SK-N-SH (cell line): Measurements from ENCODE around the gene MED16. TPM values are rescaled to one million over a fixed set of nuclear protein-coding genes. Genes with fewer than 3 reads are reported as not detected.

ENCODE experiments used
- CTCF ChIA-PET: fragments of 300-600, 350-600 bp; formaldehyde crosslinking; extraction: SDS; loops from one replicate; lab custom pipeline; 2021; lab: Yijun Ruan, JAX
- POLR2A ChIA-PET: fragments of 350-600 bp; sonication (Branson Sonifier 250); formaldehyde crosslinking; extraction: SDS; loops from one replicate; lab custom pipeline; 2020; ENCODE audit warnings: antibody characterized with exemption, inconsistent platforms; lab: Yijun Ruan, JAX
- DNase-seq: peaks from one replicate; pipeline ENCODE4 v3.0.0; 2012
- H2AFZ ChIP-seq: fragments of 200-600 bp; sonication (generic); 2 replicates; pipeline ENCODE4 v1.8.1; 2016; ENCODE audit warnings: antibody characterized with exemption, mild to moderate bottlenecking, low read depth
- H3F3A ChIP-seq: fragments of 200-600 bp; sonication (generic); replicated peaks from 2 replicates; pipeline ENCODE3; 2016; ENCODE audit warnings: antibody characterized with exemption, mild to moderate bottlenecking; ENCODE audit not compliant: insufficient read depth
- H3K27ac ChIP-seq, 2 experiments: fragments of 200-500 bp in 1 of 2; fragments of 200-600 bp in 1 of 2; sonication (Bioruptor generic) in 1 of 2; sonication (generic), shearing (Covaris generic) in 1 of 2; 2 replicates each; pipeline versions ENCODE4 v1.5.1 to v1.6.1; 2014 to 2016; ENCODE audit warnings: low read depth in 2 of 2, inconsistent platforms in 1 of 2, low read length in 1 of 2, mild to moderate bottlenecking in 1 of 2, mixed read lengths in 1 of 2
- H3K27me3 ChIP-seq: fragments of 200-600 bp; sonication (generic), shearing (Covaris generic); 2 replicates; pipeline ENCODE4 v1.6.1; 2016; ENCODE audit warnings: mixed run types; ENCODE audit not compliant: insufficient read depth
- H3K36me3 ChIP-seq, 2 experiments: fragments of 200-500 bp in 1 of 2; fragments of 200-600 bp in 1 of 2; sonication (Bioruptor generic) in 1 of 2; sonication (generic) in 1 of 2; replicated peaks in 1 of 2; 2 replicates each; pipeline versions ENCODE3 to v1.5.1; 2014 to 2016; ENCODE audit warnings: low read length in 1 of 2, mild to moderate bottlenecking in 1 of 2; ENCODE audit not compliant: insufficient read depth in 2 of 2, control insufficient read depth in 1 of 2
- H3K4me1 ChIP-seq, 2 experiments: fragments of 200-500 bp in 1 of 2; fragments of 200-600 bp in 1 of 2; sonication (Bioruptor generic) in 1 of 2; sonication (generic), shearing (Covaris generic) in 1 of 2; 2 replicates each; pipeline versions ENCODE4 v1.5.1 to v1.6.1; 2014 to 2016; ENCODE audit warnings: low read depth in 1 of 2, low read length in 1 of 2, mixed run types in 1 of 2; ENCODE audit not compliant: insufficient read depth in 2 of 2, control insufficient read depth in 1 of 2
- H3K4me2 ChIP-seq: fragments of 200-600 bp; sonication (generic), shearing (Covaris generic); 2 replicates; pipeline ENCODE4 v1.6.1; 2017; ENCODE audit warnings: mixed run types
- H3K4me3 ChIP-seq, 2 experiments: fragments of 200-500 bp in 1 of 2; fragments of 200-600 bp in 1 of 2; sonication (Bioruptor generic) in 1 of 2; sonication (generic), shearing (Covaris generic) in 1 of 2; 2 replicates each; pipeline versions ENCODE4 v1.5.1 to v1.8.1; 2014 to 2016; ENCODE audit warnings: low read depth in 2 of 2, inconsistent platforms in 1 of 2, low read length in 1 of 2, mild to moderate bottlenecking in 1 of 2, mixed read lengths in 1 of 2, moderate library complexity in 1 of 2
- H3K79me2 ChIP-seq: fragments of 200-600 bp; sonication (generic); 2 replicates; pipeline ENCODE4 v1.8.1; 2017; ENCODE audit warnings: mild to moderate bottlenecking; ENCODE audit not compliant: insufficient read depth
- H3K9ac ChIP-seq: fragments of 200-600 bp; sonication (generic); 2 replicates; pipeline ENCODE4 v1.6.1; 2017; ENCODE audit warnings: mixed run types
- H3K9me2 ChIP-seq: fragments of 200-600 bp; sonication (generic); 2 replicates; pipeline ENCODE4 v1.6.1; 2017; ENCODE audit warnings: mixed run types
- H3K9me3 ChIP-seq: fragments of 200-600 bp; sonication (generic); 2 replicates; pipeline ENCODE4 v1.6.1; 2017; ENCODE audit warnings: mixed run types, mild to moderate bottlenecking, moderate library complexity
- H4K20me1 ChIP-seq: fragments of 200-600 bp; sonication (generic); 2 replicates; pipeline ENCODE4 v1.6.1; 2017; ENCODE audit warnings: mild to moderate bottlenecking, mixed run types; ENCODE audit not compliant: insufficient read depth
- CHD2 ChIP-seq: fragments of 150-350 bp; IDR thresholded peaks from 2 replicates; pipeline ENCODE4 v1.6.1; 2018; ENCODE audit warnings: low read length; ENCODE audit not compliant: partially characterized antibody
- CTCF ChIP-seq: fragments of 200-600 bp; sonication (generic); IDR thresholded peaks from 2 replicates; pipeline ENCODE4 v1.6.1; 2017; ENCODE audit warnings: antibody characterized with exemption, mild to moderate bottlenecking, moderate library complexity
- ELF1 ChIP-seq: IDR thresholded peaks from 2 replicates; pipeline ENCODE4 v1.4.0; 2012
- EP300 ChIP-seq, 2 experiments: IDR thresholded peaks; 2 replicates each; pipeline versions ENCODE4 v1.4.0 to v1.6.1; 2012; ENCODE audit warnings: borderline replicate concordance in 1 of 2, low read depth in 1 of 2, low read length in 1 of 2
- EZH2phosphoT487 ChIP-seq: fragments of 200-600 bp; sonication (generic); IDR thresholded peaks from 2 replicates; pipeline ENCODE4 v1.6.1; 2017; ENCODE audit warnings: low read depth, mixed run types, mild to moderate bottlenecking, antibody characterized with exemption, moderate library complexity, borderline replicate concordance
- FOSL2 ChIP-seq: IDR thresholded peaks from 2 replicates; pipeline ENCODE4 v1.4.0; 2012; ENCODE audit warnings: low read depth, mild to moderate bottlenecking, moderate library complexity, borderline replicate concordance
- GABPA ChIP-seq: IDR thresholded peaks from 2 replicates; pipeline ENCODE4 v1.4.0; 2012; ENCODE audit warnings: low read depth, mild to moderate bottlenecking
- GATA2 ChIP-seq: sonication (generic); formaldehyde crosslinking; IDR thresholded peaks from 2 replicates; pipeline ENCODE4 v1.5.0; 2020; ENCODE audit warnings: mild to moderate bottlenecking, missing genetic modification reagents
- IRF3 ChIP-seq: fragments of 150-350 bp; IDR thresholded peaks from 2 replicates; pipeline ENCODE4 v1.6.1; 2016; ENCODE audit warnings: mild to moderate bottlenecking, low read depth, low read length
- MXI1 ChIP-seq: IDR thresholded peaks from 2 replicates; pipeline ENCODE4 v1.6.1; 2012; ENCODE audit warnings: mild to moderate bottlenecking, low read depth, low read length, improper control_type of control experiment
- NFIC ChIP-seq: IDR thresholded peaks from 2 replicates; pipeline ENCODE4 v1.4.0; 2012; ENCODE audit warnings: borderline replicate concordance
- NRF1 ChIP-seq: IDR thresholded peaks from 2 replicates; pipeline ENCODE4 v1.6.1; 2012; ENCODE audit warnings: low read depth, mild to moderate bottlenecking, low read length
- POLR2AphosphoS5 ChIP-seq: IDR thresholded peaks from 2 replicates; pipeline ENCODE4 v1.6.1; 2012; ENCODE audit warnings: low read depth, low read length
- RAD21 ChIP-seq: IDR thresholded peaks from 2 replicates; pipeline ENCODE4 v1.6.1; 2012; ENCODE audit warnings: mild to moderate bottlenecking, low read length
- RXRA ChIP-seq: IDR thresholded peaks from 2 replicates; pipeline ENCODE4 v1.4.0; 2012; ENCODE audit warnings: low read depth, mild to moderate bottlenecking, borderline replicate concordance
- SMC3 ChIP-seq: IDR thresholded peaks from 2 replicates; pipeline ENCODE4 v1.6.1; 2012; ENCODE audit warnings: low read depth, low read length, improper control_type of control experiment
- TEAD4 ChIP-seq: IDR thresholded peaks from 2 replicates; pipeline ENCODE4 v1.4.0; 2012; ENCODE audit warnings: mild to moderate bottlenecking, borderline replicate concordance; ENCODE audit not compliant: insufficient read depth
- USF2 ChIP-seq: fragments of 150-350 bp; IDR thresholded peaks from 2 replicates; pipeline ENCODE4 v1.6.1; 2017; ENCODE audit warnings: antibody characterized with exemption, low read length, low read depth, borderline replicate concordance
- WGBS: methylation state at CpG from one replicate; pipeline ENCODE4 v1.1.6; 2017; ENCODE audit warnings: low lambda C conversion rate; 5-methylcytosine and 5-hydroxymethylcytosine counted together
- polyA plus RNA-seq, 3 experiments: library from polyadenylated mRNA; depleted of rRNA; stranded (reverse); fragments of >200 nt; gene quantifications; 2 replicates each; pipeline ENCODE4 v1.2.3, GENCODE V29; 2012

Gene MED16
- polyA plus RNA-seq, 1 of the 3 experiments (the other 2 are of a cell fraction) = 40.6 TPM

- Histone ChIP-seq H3K9ac (no peak overlapping the region), H3K27me3 (peaks cover 38% of the 10 kb centered on the region), H3K27ac (no peak overlapping the region), H2AFZ (no peak overlapping the region), H3K9me2 (no peaks in the 10 kb centered on the region), H3K4me2 (no peak overlapping the region), H3K9me3 (no peaks in the 10 kb centered on the region), H3K4me1 (peaks cover 0 to 4% of the 10 kb centered on the region in 2 experiments; a peak in 1 of 4 replicates), H3K4me3 (no peak overlapping the region), H3F3A (peaks cover 2% of the 10 kb centered on the region), H3K36me3 (no peaks in the 10 kb centered on the region), H3K79me2 (no peaks in the 10 kb centered on the region), H4K20me1 (no peaks in the 10 kb centered on the region)
- POLR2A ChIA-PET = no interaction called here
- TF ChIP-seq EP300 (IDR thresholded peaks at IDR 0.05; ENCODE audit: borderline replicate concordance in 1 of 2, low read depth in 1 of 2, low read length in 1 of 2) = no peak
- TF ChIP-seq NFIC = no peak
- TF ChIP-seq GATA2 (CRISPR knock-in tag) = no peak
- no peak for TF ChIP-seq GABPA
- no peak for TF ChIP-seq USF2
- TF ChIP-seq ELF1 = no peak
- no peak for TF ChIP-seq FOSL2
- no peak for TF ChIP-seq EZH2phosphoT487
- TF ChIP-seq TEAD4 = no peak
- TF ChIP-seq SMC3 = no peak
- no peak for TF ChIP-seq RAD21
- TF ChIP-seq IRF3 = no peak
- no peak for TF ChIP-seq NRF1
- TF ChIP-seq MXI1 = no peak
- TF ChIP-seq CHD2 = no peak
- no peak for DNase-seq
- WGBS = 48% methylated on average over 9 of the region's 9 CpGs
- CTCF ChIA-PET = interaction anchor here (0.9 to 5.4 kb wide), 11 partner anchors 28 to 189 kb away, joined by 3 to 44 read pairs (median 4); partner anchors contain the start of genes FSTL3 and KISS1R
These were observed 34.7 kb downstream of the MED16 start for GRCh38 chr19:858284-858683.

- no peaks in the 10 kb centered on the region for H3F3A ChIP-seq
- peaks cover 56% of the 10 kb centered on the region for H3K27me3 ChIP-seq
- no peak overlapping the region for H3K4me2 ChIP-seq
- H3K36me3 ChIP-seq = no peaks in the 10 kb centered on the region
- H3K9me2 ChIP-seq = no peaks in the 10 kb centered on the region
- H3K4me1 ChIP-seq = peaks cover 0 to 4% of the 10 kb centered on the region in 2 experiments; a peak in 1 of 4 replicates
- 26% methylated on average over 3 of the region's 40 CpGs for WGBS
- H3K27ac ChIP-seq = no peak overlapping the region
- no peak overlapping the region for H2AFZ ChIP-seq
- H3K4me3 ChIP-seq = no peak overlapping the region
- ChIA-PET CTCF (interaction anchor here (0.6 to 5.4 kb wide), 19 partner anchors 8 to 386 kb away, joined by 3 to 44 read pairs (median 6); partner anchors contain the start of genes ATP5F1D, KISS1R, MED16 and PRTN3), POLR2A (no interaction called here)
- peak; percentile 61 for DNase-seq
- no peak for TF ChIP-seq POLR2AphosphoS5
- no peak for TF ChIP-seq TEAD4
- no peak for TF ChIP-seq CTCF
- TF ChIP-seq RXRA = no peak
- no peak for TF ChIP-seq EZH2phosphoT487
- H3K9ac ChIP-seq = no peak overlapping the region
- no peaks in the 10 kb centered on the region for H3K79me2 ChIP-seq
- no peaks in the 10 kb centered on the region for H3K9me3 ChIP-seq
- H4K20me1 ChIP-seq = no peaks in the 10 kb centered on the region
These were observed 37.3 kb downstream of the MED16 start for GRCh38 chr19:855566-856120.
